Measurements from ENCODE around the gene HMGB1. TPM values are rescaled to one million over a fixed set of nuclear protein-coding genes. Genes with fewer than 3 reads are reported as not detected.
"Not testable (repeated sequence)": the region's sequence is repeated elsewhere in the genome, so short reads cannot be mapped to it uniquely, and the experiment has no call there.

HMGB1 gene
- total RNA-seq, 1 donor from 2014 or later, result 209 TPM

- DNase-seq (ENCODE audit: low spot score), result no peak
Measured at GRCh38 chr13:30466841-30467252, 1.1 kb upstream of the HMGB1 start.

GRCh38 chr13:30466358-30466714 lies 600 bp upstream of the HMGB1 start:
- DNase-seq (ENCODE audit: low spot score), result no peak

GRCh38 chr13:30465343-30465592 lies 468 bp downstream of the HMGB1 start:
- no peak for DNase-seq (ENCODE audit: low spot score)

- no peak for DNase-seq (ENCODE audit: low spot score)
Measured at GRCh38 chr13:30464496-30465342, 1.0 kb downstream of the HMGB1 start.

- DNase-seq (ENCODE audit: low spot score), result no peak
Measured at GRCh38 chr13:30463787-30464495, 1.8 kb downstream of the HMGB1 start.

- not testable (repeated sequence) for DNase-seq (ENCODE audit: low spot score)
Measured at GRCh38 chr13:30461279-30462066, 4.3 kb downstream of the HMGB1 start.

GRCh38 chr13:30457306-30457891 lies 8.3 kb downstream of the HMGB1 start:
- DNase-seq (ENCODE audit: low spot score), result no peak

GRCh38 chr13:30456290-30456689 lies 9.4 kb downstream of the HMGB1 start:
- DNase-seq (ENCODE audit: low spot score), result no peak

GRCh38 chr13:30454991-30455390 lies 10.7 kb downstream of the HMGB1 start:
- no peak for DNase-seq (ENCODE audit: low spot score)

GRCh38 chr13:30453727-30454126 lies 12.0 kb downstream of the HMGB1 start:
- no peak for DNase-seq (ENCODE audit: low spot score)

- DNase-seq (ENCODE audit: low spot score), result not testable (repeated sequence)
Measured at GRCh38 chr13:30451476-30451875, 14.3 kb downstream of the HMGB1 start.

- DNase-seq (ENCODE audit: low spot score), result no peak
Measured at GRCh38 chr13:30450066-30450465, 15.7 kb downstream of the HMGB1 start.

GRCh38 chr13:30448441-30448840 lies 17.3 kb downstream of the HMGB1 start:
- no peak for DNase-seq (ENCODE audit: low spot score)

GRCh38 chr13:30446126-30446500 lies 19.6 kb downstream of the HMGB1 start:
- no peak for DNase-seq (ENCODE audit: low spot score)

- no peak for DNase-seq (ENCODE audit: low spot score)
Measured at GRCh38 chr13:30443957-30444404, 21.8 kb downstream of the HMGB1 start.

- not testable (repeated sequence) for DNase-seq (ENCODE audit: low spot score)
Measured at GRCh38 chr13:30443491-30443890, 22.2 kb downstream of the HMGB1 start.

- no peak for DNase-seq (ENCODE audit: low spot score)
Measured at GRCh38 chr13:30442926-30443325, 22.8 kb downstream of the HMGB1 start.

GRCh38 chr13:30440910-30441703 lies 24.6 kb downstream of the HMGB1 start:
- DNase-seq (ENCODE audit: low spot score), result no peak

- DNase-seq (ENCODE audit: low spot score), result no peak
Measured at GRCh38 chr13:30438286-30438685, 27.4 kb downstream of the HMGB1 start.

- DNase-seq (ENCODE audit: low spot score), result no peak
Measured at GRCh38 chr13:30437177-30437576, 28.6 kb downstream of the HMGB1 start.

- no peak for DNase-seq (ENCODE audit: low spot score)
Measured at GRCh38 chr13:30435911-30436451, 29.8 kb downstream of the HMGB1 start.
